Panc1 (cell line): ENCODE results near the gene EFNA1. TPM values are rescaled to one million over a fixed set of nuclear protein-coding genes. Genes with fewer than 3 reads are reported as not detected.

Experiments used
- ATAC-seq: fragments of 200-7000 bp; cut with Tn5 transposase; 2 replicates; pipeline ENCODE4 v1.9.1; 2020; ENCODE audit warnings: mild to moderate bottlenecking, moderate library complexity
- BruUV-seq: library from RNA; stranded (reverse); fragments of 400-500 nt; replicated peaks from 2 replicates; lab custom pipeline; 2021; lab: Mats Ljungman, UMichigan
- CTCF ChIA-PET: fragments of 300-600 bp; sonication (Branson Sonifier 250); formaldehyde crosslinking; loops from one replicate; lab custom pipeline; 2022; ENCODE audit warnings: antibody characterized with exemption; lab: Charles Lee
- POLR2A ChIA-PET: fragments of 300-600 bp; sonication (Branson Sonifier 250); formaldehyde crosslinking; loops from one replicate; lab custom pipeline; 2022; ENCODE audit warnings: antibody characterized with exemption; lab: Charles Lee
- DNase-seq: peaks from one replicate; pipeline ENCODE4 v3.0.0-alpha.2; 2010; ENCODE audit warnings: low read depth, low spot score
- H3K27ac ChIP-seq: 2 replicates; pipeline ENCODE4 v1.5.1; 2011; ENCODE audit warnings: mild to moderate bottlenecking, low read length, inconsistent platforms
- H3K27me3 ChIP-seq: fragments of 200-500 bp; sonication (Bioruptor generic); 2 replicates; pipeline ENCODE4 v1.6.0; 2014; ENCODE audit warnings: low read length, inconsistent platforms; ENCODE audit not compliant: control insufficient read depth, insufficient read depth
- H3K36me3 ChIP-seq: fragments of 200-500 bp; sonication (Bioruptor generic); 2 replicates; pipeline ENCODE4 v1.5.1; 2014; ENCODE audit warnings: inconsistent platforms, mild to moderate bottlenecking, low read length, moderate library complexity; ENCODE audit not compliant: control insufficient read depth, insufficient read depth
- H3K4me1 ChIP-seq: 2 replicates; pipeline ENCODE4 v1.5.1; 2011; ENCODE audit warnings: inconsistent platforms, mild to moderate bottlenecking, low read length, moderate library complexity; ENCODE audit not compliant: control insufficient read depth, insufficient read depth
- H3K4me3 ChIP-seq, 2 experiments: 2 replicates each; pipeline ENCODE4 v1.5.1; 2011 to 2012; ENCODE audit warnings: low read depth in 2 of 2, low read length in 2 of 2, mild to moderate bottlenecking in 2 of 2, inconsistent platforms in 1 of 2, moderate library complexity in 1 of 2
- H3K9me3 ChIP-seq: fragments of 200-500 bp; sonication (Bioruptor generic); 2 replicates; pipeline ENCODE4 v1.5.1; 2014; ENCODE audit warnings: low read depth, mild to moderate bottlenecking, inconsistent platforms, low read length, moderate library complexity; ENCODE audit not compliant: control insufficient read depth, insufficient read depth
- POLR2AphosphoS5 ChIP-seq: IDR thresholded peaks from 2 replicates; pipeline ENCODE4 v1.6.1; 2012; ENCODE audit warnings: mild to moderate bottlenecking, low read depth, low read length, moderate library complexity
- SIN3A ChIP-seq: IDR thresholded peaks from 2 replicates; pipeline ENCODE4 v1.6.1; 2012; ENCODE audit warnings: low read depth, mild to moderate bottlenecking, low read length, moderate library complexity, borderline replicate concordance; ENCODE audit not compliant: insufficient read depth
- TCF7L2 ChIP-seq: IDR thresholded peaks from 2 replicates; pipeline ENCODE4 v1.6.1; 2011; ENCODE audit warnings: mild to moderate bottlenecking, low read depth, low read length, inconsistent platforms
- in situ Hi-C: cut with HindIII; loops from 2 replicates; pipeline ENCODE4 v1.10.0; 2016; ENCODE audit warnings: low sequenced_read_pairs, low pct_unique_long_range_greater_than_20kb
- intact Hi-C: fragments of 100-400 bp; cut with micrococcal nuclease; formaldehyde crosslinking; loops from one replicate; pipeline ENCODE4 v1.10.0; 2022; ENCODE audit not compliant: unreplicated experiment
- total RNA-seq: library from RNA; stranded (reverse); gene quantifications from one replicate; pipeline ENCODE4 v1.2.1, GENCODE V29; 2021; ENCODE audit not compliant: unreplicated experiment
- TF ChIP-seq, protein P1 (sequence below): fragments of 450-650 bp; IDR thresholded peaks from 2 replicates; pipeline ENCODE4 v1.5.1; 2017; ENCODE audit warnings: mild to moderate bottlenecking
- TF ChIP-seq, protein P2 (sequence below), 2 experiments: IDR thresholded peaks; 2 replicates each; pipeline ENCODE4 v1.6.1; 2011 to 2012; ENCODE audit warnings: low read depth in 2 of 2, control low read depth in 1 of 2, low read length in 1 of 2, mild to moderate bottlenecking in 1 of 2, moderate library complexity in 1 of 2; ENCODE audit not compliant: insufficient read depth in 1 of 2

The EFNA1 gene
- total RNA-seq, 1 experiment from 2014 or later: 23.8 TPM

DNA sequence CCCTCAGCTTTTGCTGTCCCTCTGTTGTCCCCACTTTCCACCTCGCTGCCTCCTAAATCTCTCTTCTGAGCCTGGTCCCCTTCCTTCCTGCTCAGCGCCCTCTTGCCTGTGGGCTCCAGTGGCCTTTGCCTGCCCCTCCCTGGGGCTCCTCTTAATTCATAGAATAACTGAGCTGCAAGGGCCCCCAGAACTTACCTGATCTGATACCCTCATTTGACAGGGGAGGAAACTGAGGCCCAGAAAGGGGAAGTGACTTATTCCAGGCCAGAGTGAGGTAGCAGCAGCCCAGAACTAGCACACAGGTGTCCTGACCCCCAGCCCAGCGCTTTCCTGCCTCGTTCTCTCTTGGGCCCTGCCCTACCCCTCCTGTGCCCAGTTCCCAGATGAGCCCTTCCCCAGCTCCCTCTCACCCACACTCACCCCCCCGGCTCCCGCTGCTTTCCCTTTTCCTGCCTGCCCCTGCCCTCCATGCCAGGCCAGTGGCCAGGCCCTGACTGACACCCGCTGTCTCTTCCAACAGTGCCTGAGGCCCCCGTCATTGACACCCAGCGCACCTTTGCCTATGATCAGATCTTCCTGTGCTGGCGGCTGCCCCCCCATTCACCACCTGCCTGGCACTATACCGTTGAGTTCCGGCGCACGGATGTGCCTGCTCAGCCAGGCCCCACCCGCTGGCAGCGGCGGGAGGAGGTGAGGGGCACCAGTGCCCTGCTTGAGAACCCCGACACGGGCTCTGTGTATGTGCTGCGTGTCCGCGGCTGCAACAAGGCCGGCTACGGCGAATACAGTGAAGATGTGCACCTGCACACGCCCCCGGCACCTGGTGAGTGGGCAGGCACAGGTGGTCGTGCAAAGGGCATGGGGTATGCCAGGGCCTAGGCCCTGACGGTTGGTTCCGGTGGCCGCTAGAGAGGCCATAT, 51.7 kb downstream of the EFNA1 start:
- no peak for TF ChIP-seq TCF7L2
- TF ChIP-seq, protein P1, sequence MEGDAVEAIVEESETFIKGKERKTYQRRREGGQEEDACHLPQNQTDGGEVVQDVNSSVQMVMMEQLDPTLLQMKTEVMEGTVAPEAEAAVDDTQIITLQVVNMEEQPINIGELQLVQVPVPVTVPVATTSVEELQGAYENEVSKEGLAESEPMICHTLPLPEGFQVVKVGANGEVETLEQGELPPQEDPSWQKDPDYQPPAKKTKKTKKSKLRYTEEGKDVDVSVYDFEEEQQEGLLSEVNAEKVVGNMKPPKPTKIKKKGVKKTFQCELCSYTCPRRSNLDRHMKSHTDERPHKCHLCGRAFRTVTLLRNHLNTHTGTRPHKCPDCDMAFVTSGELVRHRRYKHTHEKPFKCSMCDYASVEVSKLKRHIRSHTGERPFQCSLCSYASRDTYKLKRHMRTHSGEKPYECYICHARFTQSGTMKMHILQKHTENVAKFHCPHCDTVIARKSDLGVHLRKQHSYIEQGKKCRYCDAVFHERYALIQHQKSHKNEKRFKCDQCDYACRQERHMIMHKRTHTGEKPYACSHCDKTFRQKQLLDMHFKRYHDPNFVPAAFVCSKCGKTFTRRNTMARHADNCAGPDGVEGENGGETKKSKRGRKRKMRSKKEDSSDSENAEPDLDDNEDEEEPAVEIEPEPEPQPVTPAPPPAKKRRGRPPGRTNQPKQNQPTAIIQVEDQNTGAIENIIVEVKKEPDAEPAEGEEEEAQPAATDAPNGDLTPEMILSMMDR: no peak
- no peak for TF ChIP-seq SIN3A
- no peak for TF ChIP-seq POLR2AphosphoS5
- TF ChIP-seq, protein P2, sequence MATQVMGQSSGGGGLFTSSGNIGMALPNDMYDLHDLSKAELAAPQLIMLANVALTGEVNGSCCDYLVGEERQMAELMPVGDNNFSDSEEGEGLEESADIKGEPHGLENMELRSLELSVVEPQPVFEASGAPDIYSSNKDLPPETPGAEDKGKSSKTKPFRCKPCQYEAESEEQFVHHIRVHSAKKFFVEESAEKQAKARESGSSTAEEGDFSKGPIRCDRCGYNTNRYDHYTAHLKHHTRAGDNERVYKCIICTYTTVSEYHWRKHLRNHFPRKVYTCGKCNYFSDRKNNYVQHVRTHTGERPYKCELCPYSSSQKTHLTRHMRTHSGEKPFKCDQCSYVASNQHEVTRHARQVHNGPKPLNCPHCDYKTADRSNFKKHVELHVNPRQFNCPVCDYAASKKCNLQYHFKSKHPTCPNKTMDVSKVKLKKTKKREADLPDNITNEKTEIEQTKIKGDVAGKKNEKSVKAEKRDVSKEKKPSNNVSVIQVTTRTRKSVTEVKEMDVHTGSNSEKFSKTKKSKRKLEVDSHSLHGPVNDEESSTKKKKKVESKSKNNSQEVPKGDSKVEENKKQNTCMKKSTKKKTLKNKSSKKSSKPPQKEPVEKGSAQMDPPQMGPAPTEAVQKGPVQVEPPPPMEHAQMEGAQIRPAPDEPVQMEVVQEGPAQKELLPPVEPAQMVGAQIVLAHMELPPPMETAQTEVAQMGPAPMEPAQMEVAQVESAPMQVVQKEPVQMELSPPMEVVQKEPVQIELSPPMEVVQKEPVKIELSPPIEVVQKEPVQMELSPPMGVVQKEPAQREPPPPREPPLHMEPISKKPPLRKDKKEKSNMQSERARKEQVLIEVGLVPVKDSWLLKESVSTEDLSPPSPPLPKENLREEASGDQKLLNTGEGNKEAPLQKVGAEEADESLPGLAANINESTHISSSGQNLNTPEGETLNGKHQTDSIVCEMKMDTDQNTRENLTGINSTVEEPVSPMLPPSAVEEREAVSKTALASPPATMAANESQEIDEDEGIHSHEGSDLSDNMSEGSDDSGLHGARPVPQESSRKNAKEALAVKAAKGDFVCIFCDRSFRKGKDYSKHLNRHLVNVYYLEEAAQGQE (IDR thresholded peaks at IDR 0.05; ENCODE audit: insufficient read depth in 1 of 2, low read depth in 2 of 2, low read length in 1 of 2): no peak
- no peaks in the 10 kb centered on the region for H3K36me3 ChIP-seq
- peaks cover 6% of the 10 kb centered on the region for H3K4me1 ChIP-seq
- no peak overlapping the region for H3K27ac ChIP-seq
- no peaks in the 10 kb centered on the region for H3K9me3 ChIP-seq
- in situ Hi-C loops (no loop called here), intact Hi-C loops (no loop called here)
- POLR2A ChIA-PET: no interaction called here
- no peaks in the 10 kb centered on the region for H3K27me3 ChIP-seq
- CTCF ChIA-PET: interaction anchor here (0.6 kb wide), 2 partner anchors 9 to 89 kb away, joined by 3 to 4 read pairs; no protein-coding TSS in a partner anchor
- BruUV-seq: no TSS peak
- DNase-seq (no peak), ATAC-seq (no peak)
- H3K4me3 ChIP-seq: no peak overlapping the region

DNA sequence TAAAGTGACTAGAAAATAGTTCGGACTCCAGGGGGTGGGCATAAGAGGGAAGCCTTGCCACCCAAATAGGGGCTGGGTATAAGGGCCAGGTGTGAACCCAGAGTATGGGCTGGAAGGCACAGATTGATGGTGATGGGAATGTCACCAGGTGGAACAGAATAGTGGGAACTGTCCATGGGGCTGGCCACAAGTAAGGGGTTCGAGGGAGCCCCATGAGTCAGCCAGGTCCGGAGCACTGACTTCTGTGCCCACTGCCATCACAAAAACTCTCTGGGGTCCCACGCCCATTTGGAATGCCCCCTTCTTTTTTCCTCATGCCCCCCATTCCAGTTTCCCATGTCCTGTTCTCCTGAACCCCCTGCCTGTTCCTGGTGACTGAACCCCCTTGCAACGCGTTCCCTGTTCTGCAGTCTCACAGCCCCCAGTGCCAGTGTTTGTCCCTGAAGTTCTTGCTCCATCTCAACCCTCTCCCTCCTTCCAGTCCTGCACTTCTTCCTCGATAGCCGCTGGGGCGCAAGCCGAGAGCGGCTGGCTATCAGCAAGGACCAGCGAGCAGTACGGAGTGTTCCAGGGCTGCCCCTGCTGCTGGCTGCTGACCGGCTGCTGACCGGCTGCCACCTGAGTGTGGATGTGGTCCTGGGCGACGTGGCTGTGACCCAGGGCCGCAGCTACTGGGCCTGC, 53.8 kb downstream of the EFNA1 start:
- ChIA-PET CTCF (no interaction called here), POLR2A (no interaction called here)
- in situ Hi-C loops (no loop called here), intact Hi-C loops (no loop called here)
- Histone ChIP-seq H3K36me3 (no peaks in the 10 kb centered on the region), H3K4me1 (peaks cover 3% of the 10 kb centered on the region), H3K4me3 (no peak overlapping the region), H3K27me3 (no peaks in the 10 kb centered on the region), H3K9me3 (no peaks in the 10 kb centered on the region), H3K27ac (no peak overlapping the region)
- no peak for DNase-seq
- TF ChIP-seq POLR2AphosphoS5 (no peak), SIN3A (no peak), TCF7L2 (no peak)
- TF ChIP-seq, protein P2 (IDR thresholded peaks at IDR 0.05; ENCODE audit: insufficient read depth in 1 of 2, low read depth in 2 of 2, low read length in 1 of 2): no peak
- TF ChIP-seq, protein P1: no peak
- BruUV-seq: no TSS peak
- no peak for ATAC-seq
